Measurements from ENCODE around the gene SAT2.
"Not testable (repeated sequence)": the region's sequence is repeated elsewhere in the genome, so short reads cannot be mapped to it uniquely, and the experiment has no call there.

The SAT2 gene

DNA sequence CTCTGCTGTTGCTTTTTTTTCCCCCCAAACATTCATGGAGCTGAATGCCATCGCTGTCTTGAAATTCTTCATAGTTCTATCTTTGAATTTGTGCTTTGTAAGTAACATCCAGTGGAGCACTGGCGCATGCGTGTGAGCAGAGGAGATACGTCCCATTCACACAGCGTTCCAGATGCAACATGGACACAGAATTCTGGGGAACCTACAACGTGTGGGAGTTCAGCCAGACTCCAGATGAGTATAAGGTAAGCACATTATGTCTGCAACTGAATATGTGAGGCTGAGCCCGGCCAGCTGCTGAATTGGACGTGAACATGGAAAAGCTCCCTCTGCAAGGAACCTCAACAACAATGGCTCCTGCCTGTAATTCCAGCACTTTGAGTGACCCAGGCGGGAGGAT is 18.8 kb upstream of the SAT2 start:
- no peak for TF ChIP-seq ZNF394 (tag by site-specific recombination; IDR thresholded peaks at IDR 0.05; ENCODE audit: borderline replicate concordance)
- TF ChIP-seq PRDM1 (tag by site-specific recombination; IDR thresholded peaks at IDR 0.05), result no peak
- TF ChIP-seq, protein P1, sequence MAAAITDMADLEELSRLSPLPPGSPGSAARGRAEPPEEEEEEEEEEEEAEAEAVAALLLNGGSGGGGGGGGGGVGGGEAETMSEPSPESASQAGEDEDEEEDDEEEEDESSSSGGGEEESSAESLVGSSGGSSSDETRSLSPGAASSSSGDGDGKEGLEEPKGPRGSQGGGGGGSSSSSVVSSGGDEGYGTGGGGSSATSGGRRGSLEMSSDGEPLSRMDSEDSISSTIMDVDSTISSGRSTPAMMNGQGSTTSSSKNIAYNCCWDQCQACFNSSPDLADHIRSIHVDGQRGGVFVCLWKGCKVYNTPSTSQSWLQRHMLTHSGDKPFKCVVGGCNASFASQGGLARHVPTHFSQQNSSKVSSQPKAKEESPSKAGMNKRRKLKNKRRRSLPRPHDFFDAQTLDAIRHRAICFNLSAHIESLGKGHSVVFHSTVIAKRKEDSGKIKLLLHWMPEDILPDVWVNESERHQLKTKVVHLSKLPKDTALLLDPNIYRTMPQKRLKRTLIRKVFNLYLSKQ (tag by site-specific recombination; IDR thresholded peaks at IDR 0.05; ENCODE audit: borderline replicate concordance), result no peak
- no peak for TF ChIP-seq ZNF514 (tag by site-specific recombination; IDR thresholded peaks at IDR 0.05)
- Histone ChIP-seq H3K36me3 (ENCODE audit: control insufficient read depth in 2 of 2, insufficient read depth in 1 of 2, low read length in 2 of 2) (no peaks in the 10 kb centered on the region), H3K4me1 (ENCODE audit: control insufficient read depth, insufficient read depth, low read length) (peaks cover 5% of the 10 kb centered on the region), H3K4me3 (ENCODE audit: low read depth, low read length) (no peak overlapping the region), H3K9me3 (ENCODE audit: control insufficient read depth, insufficient read depth, low read depth, low read length) (no peaks in the 10 kb centered on the region), H3K27ac (ENCODE audit: extremely low read depth, low read depth, low read length) (no peak overlapping the region)
- ChIA-PET CTCF (interaction anchor here (0.7 to 1.4 kb wide), 2 partner anchors 24 to 41 kb away, joined by 4 to 5 read pairs; partner anchors contain the start of gene TP53), POLR2A (interaction anchor here (1.0 to 2.2 kb wide), 2 partner anchors 10 to 41 kb away, joined by 5 to 6 read pairs; partner anchors contain the start of gene TP53)

DNA sequence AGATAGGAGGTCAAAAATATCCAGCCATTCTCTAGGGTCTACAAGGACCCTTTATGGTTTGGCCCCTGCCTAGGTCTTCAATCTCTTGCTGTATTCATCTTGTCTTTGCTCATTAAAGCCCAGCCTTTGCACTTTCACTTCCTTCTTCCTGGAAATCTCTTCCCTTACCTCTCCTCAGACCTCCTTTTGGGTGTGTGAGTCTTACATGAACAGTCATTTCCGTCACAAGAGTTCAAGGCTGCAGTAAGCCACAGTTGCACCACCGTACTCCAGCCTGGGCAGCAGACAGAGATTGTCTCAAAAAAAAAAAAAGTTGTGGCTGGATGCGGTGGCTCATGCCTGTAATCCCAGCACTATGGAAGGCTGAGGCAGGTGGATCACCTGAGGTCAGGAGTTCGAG is 17.2 kb upstream of the SAT2 start:
- CTCF ChIA-PET, result no interaction called here
- POLR2A ChIA-PET, result no interaction called here
- Histone ChIP-seq H3K4me3 (ENCODE audit: low read depth, low read length) (no peak overlapping the region), H3K4me1 (ENCODE audit: control insufficient read depth, insufficient read depth, low read length) (no peaks in the 10 kb centered on the region), H3K36me3 (ENCODE audit: control insufficient read depth in 2 of 2, insufficient read depth in 1 of 2, low read length in 2 of 2) (no peaks in the 10 kb centered on the region), H3K9me3 (ENCODE audit: control insufficient read depth, insufficient read depth, low read depth, low read length) (no peaks in the 10 kb centered on the region), H3K27ac (ENCODE audit: extremely low read depth, low read depth, low read length) (no peak overlapping the region)
- TF ChIP-seq, protein P2, sequence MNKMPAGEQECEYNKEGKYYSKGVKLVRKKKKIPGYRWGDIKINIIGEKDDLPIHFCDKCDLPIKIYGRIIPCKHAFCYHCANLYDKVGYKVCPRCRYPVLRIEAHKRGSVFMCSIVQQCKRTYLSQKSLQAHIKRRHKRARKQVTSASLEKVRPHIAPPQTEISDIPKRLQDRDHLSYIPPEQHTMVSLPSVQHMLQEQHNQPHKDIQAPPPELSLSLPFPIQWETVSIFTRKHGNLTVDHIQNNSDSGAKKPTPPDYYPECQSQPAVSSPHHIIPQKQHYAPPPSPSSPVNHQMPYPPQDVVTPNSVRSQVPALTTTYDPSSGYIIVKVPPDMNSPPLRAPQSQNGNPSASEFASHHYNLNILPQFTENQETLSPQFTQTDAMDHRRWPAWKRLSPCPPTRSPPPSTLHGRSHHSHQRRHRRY (tag by site-specific recombination; IDR thresholded peaks at IDR 0.05), result no peak
- TF ChIP-seq ZNF623 (tag by site-specific recombination; IDR thresholded peaks at IDR 0.05) (no peak), ZNF416 (tag by site-specific recombination; IDR thresholded peaks at IDR 0.05) (no peak), ZNF140 (tag by site-specific recombination; IDR thresholded peaks at IDR 0.05) (no peak), ZNF555 (tag by site-specific recombination; conservative IDR thresholded peaks at IDR 0.05) (no peak)

DNA sequence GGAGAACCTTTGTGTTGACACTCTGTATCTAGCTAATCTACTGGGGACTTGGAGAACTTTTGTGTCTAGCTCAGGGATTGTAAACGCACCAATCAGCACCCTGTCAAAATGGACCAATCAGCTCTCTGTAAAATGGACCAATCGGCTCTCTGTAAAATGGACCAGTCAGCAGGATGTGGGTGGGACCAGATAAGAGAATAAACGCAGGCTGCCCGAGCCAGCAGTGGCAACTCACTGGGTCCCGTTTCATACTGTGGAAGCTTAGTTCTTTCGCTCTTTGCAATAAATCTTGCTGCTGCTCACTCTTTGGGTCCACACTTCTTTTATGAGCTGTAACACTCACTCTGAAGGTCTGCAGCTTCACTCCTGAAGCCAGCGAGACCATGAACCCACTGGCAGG is 14.0 kb upstream of the SAT2 start:
- ChIA-PET POLR2A (interaction anchor here (0.6 to 2.2 kb wide), 5 partner anchors 9 to 45 kb away, joined by 3 to 10 read pairs (median 4); partner anchors contain the start of genes ATP1B2, SAT2 and TP53), CTCF (interaction anchor here (1.1 to 2.8 kb wide), 3 partner anchors 8 to 46 kb away, joined by 3 to 17 read pairs (median 5); partner anchors contain the start of genes TP53 and WRAP53)
- H3K9me3 ChIP-seq (ENCODE audit: control insufficient read depth, insufficient read depth, low read depth, low read length); H3K4me1 ChIP-seq (ENCODE audit: control insufficient read depth, insufficient read depth, low read length); H3K27ac ChIP-seq (ENCODE audit: extremely low read depth, low read depth, low read length); H3K36me3 ChIP-seq (ENCODE audit: control insufficient read depth in 2 of 2, insufficient read depth in 1 of 2, low read length in 2 of 2); H3K4me3 ChIP-seq (ENCODE audit: low read depth, low read length): not testable (repeated sequence)

DNA sequence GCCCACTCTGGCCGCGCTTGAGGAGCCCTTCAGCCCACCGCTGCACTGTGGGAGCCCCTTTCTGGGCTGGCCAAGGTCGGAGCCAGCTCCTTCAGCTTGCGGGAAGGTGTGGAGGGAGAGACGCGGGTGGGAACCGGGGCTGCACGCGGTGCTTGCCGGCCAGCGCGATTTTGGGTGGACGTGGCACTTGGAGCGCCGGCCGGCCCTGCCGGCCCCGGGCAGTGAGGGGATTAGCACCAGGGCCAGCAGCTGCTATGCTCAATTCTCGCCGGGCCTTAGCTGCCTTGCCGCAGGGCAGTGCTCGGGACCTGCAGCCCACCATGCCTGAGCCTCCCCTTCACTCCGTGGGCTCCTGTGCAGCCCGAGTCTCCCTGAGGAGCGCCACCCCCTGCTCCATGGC is 13.2 kb upstream of the SAT2 start:
- no peaks in the 10 kb centered on the region for H3K9me3 ChIP-seq (ENCODE audit: control insufficient read depth, insufficient read depth, low read depth, low read length)
- H3K4me1 ChIP-seq (ENCODE audit: control insufficient read depth, insufficient read depth, low read length), result no peaks in the 10 kb centered on the region
- no peaks in the 10 kb centered on the region for H3K36me3 ChIP-seq (ENCODE audit: control insufficient read depth in 2 of 2, insufficient read depth in 1 of 2, low read length in 2 of 2)
- H3K4me3 ChIP-seq (ENCODE audit: low read depth, low read length), result no peak overlapping the region
- ChIA-PET CTCF (interaction anchor here (1.4 to 2.8 kb wide), 2 partner anchors 8 to 47 kb away, joined by 5 to 17 read pairs; partner anchors contain the start of genes TP53 and WRAP53), POLR2A (interaction anchor here (0.6 to 2.2 kb wide), 3 partner anchors 14 to 46 kb away, joined by 4 to 10 read pairs (median 5); partner anchors contain the start of genes SAT2 and TP53)
- no peak overlapping the region for H3K27ac ChIP-seq (ENCODE audit: extremely low read depth, low read depth, low read length)
- TF ChIP-seq KLF8 (tag by site-specific recombination; IDR thresholded peaks at IDR 0.05) (no peak), ZSCAN30 (tag by site-specific recombination; IDR thresholded peaks at IDR 0.05) (no peak), ZNF121 (tag by site-specific recombination; IDR thresholded peaks at IDR 0.05) (no peak), ZNF214 (tag by site-specific recombination; IDR thresholded peaks at IDR 0.05; ENCODE audit: borderline replicate concordance) (no peak), OSR2 (tag by site-specific recombination; IDR thresholded peaks at IDR 0.05) (no peak), ZNF155 (tag by site-specific recombination; IDR thresholded peaks at IDR 0.05) (no peak), SALL2 (tag by site-specific recombination; IDR thresholded peaks at IDR 0.05; ENCODE audit: borderline replicate concordance) (no peak), BCL11B (tag by site-specific recombination; IDR thresholded peaks at IDR 0.05; ENCODE audit: low read depth) (no peak)
- TF ChIP-seq, protein P3, sequence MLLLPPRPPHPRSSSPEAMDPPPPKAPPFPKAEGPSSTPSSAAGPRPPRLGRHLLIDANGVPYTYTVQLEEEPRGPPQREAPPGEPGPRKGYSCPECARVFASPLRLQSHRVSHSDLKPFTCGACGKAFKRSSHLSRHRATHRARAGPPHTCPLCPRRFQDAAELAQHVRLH (tag by site-specific recombination; IDR thresholded peaks at IDR 0.05), result no peak
- TF ChIP-seq, protein P4, sequence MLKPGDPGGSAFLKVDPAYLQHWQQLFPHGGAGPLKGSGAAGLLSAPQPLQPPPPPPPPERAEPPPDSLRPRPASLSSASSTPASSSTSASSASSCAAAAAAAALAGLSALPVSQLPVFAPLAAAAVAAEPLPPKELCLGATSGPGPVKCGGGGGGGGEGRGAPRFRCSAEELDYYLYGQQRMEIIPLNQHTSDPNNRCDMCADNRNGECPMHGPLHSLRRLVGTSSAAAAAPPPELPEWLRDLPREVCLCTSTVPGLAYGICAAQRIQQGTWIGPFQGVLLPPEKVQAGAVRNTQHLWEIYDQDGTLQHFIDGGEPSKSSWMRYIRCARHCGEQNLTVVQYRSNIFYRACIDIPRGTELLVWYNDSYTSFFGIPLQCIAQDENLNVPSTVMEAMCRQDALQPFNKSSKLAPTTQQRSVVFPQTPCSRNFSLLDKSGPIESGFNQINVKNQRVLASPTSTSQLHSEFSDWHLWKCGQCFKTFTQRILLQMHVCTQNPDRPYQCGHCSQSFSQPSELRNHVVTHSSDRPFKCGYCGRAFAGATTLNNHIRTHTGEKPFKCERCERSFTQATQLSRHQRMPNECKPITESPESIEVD (tag by site-specific recombination; IDR thresholded peaks at IDR 0.05), result no peak
- TF ChIP-seq, protein P2 (tag by site-specific recombination; IDR thresholded peaks at IDR 0.05), result no peak
- TF ChIP-seq, protein P5, sequence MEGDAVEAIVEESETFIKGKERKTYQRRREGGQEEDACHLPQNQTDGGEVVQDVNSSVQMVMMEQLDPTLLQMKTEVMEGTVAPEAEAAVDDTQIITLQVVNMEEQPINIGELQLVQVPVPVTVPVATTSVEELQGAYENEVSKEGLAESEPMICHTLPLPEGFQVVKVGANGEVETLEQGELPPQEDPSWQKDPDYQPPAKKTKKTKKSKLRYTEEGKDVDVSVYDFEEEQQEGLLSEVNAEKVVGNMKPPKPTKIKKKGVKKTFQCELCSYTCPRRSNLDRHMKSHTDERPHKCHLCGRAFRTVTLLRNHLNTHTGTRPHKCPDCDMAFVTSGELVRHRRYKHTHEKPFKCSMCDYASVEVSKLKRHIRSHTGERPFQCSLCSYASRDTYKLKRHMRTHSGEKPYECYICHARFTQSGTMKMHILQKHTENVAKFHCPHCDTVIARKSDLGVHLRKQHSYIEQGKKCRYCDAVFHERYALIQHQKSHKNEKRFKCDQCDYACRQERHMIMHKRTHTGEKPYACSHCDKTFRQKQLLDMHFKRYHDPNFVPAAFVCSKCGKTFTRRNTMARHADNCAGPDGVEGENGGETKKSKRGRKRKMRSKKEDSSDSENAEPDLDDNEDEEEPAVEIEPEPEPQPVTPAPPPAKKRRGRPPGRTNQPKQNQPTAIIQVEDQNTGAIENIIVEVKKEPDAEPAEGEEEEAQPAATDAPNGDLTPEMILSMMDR (tag by site-specific recombination; IDR thresholded peaks at IDR 0.05), result no peak
